D721Med (cell line): ENCODE results near the gene ARL13B.
"Not testable (repeated sequence)": the region's sequence is repeated elsewhere in the genome, so short reads cannot be mapped to it uniquely, and the experiment has no call there.

Experiments
- DNase-seq: peaks from one replicate; pipeline ENCODE4 v3.0.0; 2011; ENCODE audit warnings: low spot score; ENCODE audit not compliant: insufficient read length
- FAIRE-seq: peaks from 2 replicates; lab custom pipeline; 2011; peaks lifted over from hg19 to GRCh38; lab: Jason Lieb, UNC
- CTCF ChIP-seq: IDR thresholded peaks from 2 replicates; pipeline ENCODE4 v1.5.1; 2012; ENCODE audit warnings: mild to moderate bottlenecking, control low read depth; ENCODE audit not compliant: insufficient read depth; ENCODE audit errors: missing control alignments

The ARL13B gene

GRCh38 chr3:94043285-94043684 is 63.3 kb downstream of the ARL13B start:
- TF ChIP-seq CTCF, result no peak
- no peak for FAIRE-seq

GRCh38 chr3:94044100-94044936 is 64.4 kb downstream of the ARL13B start:
- FAIRE-seq, DNase-seq: not testable (repeated sequence)

More at GRCh38 chr3:94043285-94043684, 63.3 kb downstream of the ARL13B start:
- DNase-seq, result no peak

- DNase-seq (no peak), FAIRE-seq (no peak)
- TF ChIP-seq CTCF, result no peak
Observed at GRCh38 chr3:94046533-94046932, 66.6 kb downstream of the ARL13B start.

- TF ChIP-seq CTCF, result no peak
- no peak for DNase-seq
- FAIRE-seq, result no peak
Observed at GRCh38 chr3:94049267-94049666, 69.3 kb downstream of the ARL13B start.

GRCh38 chr3:94050546-94050945 is 70.6 kb downstream of the ARL13B start:
- no peak for DNase-seq
- no peak for FAIRE-seq
- no peak for TF ChIP-seq CTCF

- no peak for DNase-seq
- FAIRE-seq, result no peak
- TF ChIP-seq CTCF, result no peak
Observed at GRCh38 chr3:94061297-94061696, 81.3 kb downstream of the ARL13B start.

GRCh38 chr3:94062513-94063404 is 82.8 kb downstream of the ARL13B start, which contains the start of the genes DHFR2 and NSUN3:
Gene DHFR2, minus strand, starts transcription at chr3:94062916. Its CDS starts 1,405 bp downstream, at chr3:94061511.
Gene NSUN3, plus strand, starts transcription at chr3:94063061. Its CDS starts 66 bp downstream, at chr3:94063127.
- no peak for TF ChIP-seq CTCF
- FAIRE-seq (no peak), DNase-seq (no peak)
